ENCODE results near the gene KCTD19. TPM values are rescaled to one million over a fixed set of nuclear protein-coding genes. Genes with fewer than 3 reads are reported as not detected.

KCTD19 gene
- total RNA-seq, 2 experiments from 2014 or later, result not detected

- H3K9me3 ChIP-seq (ENCODE audit: control insufficient read depth in 1 of 2, insufficient read depth in 1 of 2, low read length in 2 of 2), result no peaks in the 10 kb centered on the region
- no peak overlapping the region for H3K4me3 ChIP-seq (ENCODE audit: low read length)
- ChIA-PET POLR2A (no interaction called here), CTCF (no interaction called here)
- no peaks in the 10 kb centered on the region for H3K4me1 ChIP-seq (ENCODE audit: insufficient read depth, low read length)
- H3K27me3 ChIP-seq (ENCODE audit: control insufficient read depth in 1 of 2, insufficient read depth in 2 of 2, low read length in 2 of 2), result peaks cover 7 to 12% of the 10 kb centered on the region in 2 experiments
- Mint-ChIP-seq H3K27ac (no peak overlapping the region), H3K36me3 (ENCODE audit: low read depth) (no peaks in the 10 kb centered on the region), H3K4me3 (no peak overlapping the region), H3K4me1 (ENCODE audit: low read depth) (no peaks in the 10 kb centered on the region), H3K9me3 (no peaks in the 10 kb centered on the region), H3K27me3 (peaks cover 12% of the 10 kb centered on the region)
- intact Hi-C loops (cut with DNase I, micrococcal nuclease), result no loop called here
- ATAC-seq (ENCODE audit: poor library complexity) (no peak), DNase-seq (peak in 1 of 14 experiments; percentile 6)
- H3K36me3 ChIP-seq (ENCODE audit: insufficient read depth, low read length), result no peaks in the 10 kb centered on the region
- H3K27ac ChIP-seq (ENCODE audit: low read depth in 1 of 2, low read length in 2 of 2), result no peak overlapping the region
- TF ChIP-seq, protein P1, sequence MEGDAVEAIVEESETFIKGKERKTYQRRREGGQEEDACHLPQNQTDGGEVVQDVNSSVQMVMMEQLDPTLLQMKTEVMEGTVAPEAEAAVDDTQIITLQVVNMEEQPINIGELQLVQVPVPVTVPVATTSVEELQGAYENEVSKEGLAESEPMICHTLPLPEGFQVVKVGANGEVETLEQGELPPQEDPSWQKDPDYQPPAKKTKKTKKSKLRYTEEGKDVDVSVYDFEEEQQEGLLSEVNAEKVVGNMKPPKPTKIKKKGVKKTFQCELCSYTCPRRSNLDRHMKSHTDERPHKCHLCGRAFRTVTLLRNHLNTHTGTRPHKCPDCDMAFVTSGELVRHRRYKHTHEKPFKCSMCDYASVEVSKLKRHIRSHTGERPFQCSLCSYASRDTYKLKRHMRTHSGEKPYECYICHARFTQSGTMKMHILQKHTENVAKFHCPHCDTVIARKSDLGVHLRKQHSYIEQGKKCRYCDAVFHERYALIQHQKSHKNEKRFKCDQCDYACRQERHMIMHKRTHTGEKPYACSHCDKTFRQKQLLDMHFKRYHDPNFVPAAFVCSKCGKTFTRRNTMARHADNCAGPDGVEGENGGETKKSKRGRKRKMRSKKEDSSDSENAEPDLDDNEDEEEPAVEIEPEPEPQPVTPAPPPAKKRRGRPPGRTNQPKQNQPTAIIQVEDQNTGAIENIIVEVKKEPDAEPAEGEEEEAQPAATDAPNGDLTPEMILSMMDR (IDR thresholded peaks at IDR 0.05), result no peak
Observed at GRCh38 chr16:67258161-67258835, 68.2 kb downstream of the KCTD19 start.

- Mint-ChIP-seq H3K27me3 (peaks cover 12% of the 10 kb centered on the region), H3K27ac (no peak overlapping the region), H3K4me1 (ENCODE audit: low read depth) (no peaks in the 10 kb centered on the region), H3K4me3 (no peak overlapping the region), H3K9me3 (no peaks in the 10 kb centered on the region), H3K36me3 (ENCODE audit: low read depth) (no peaks in the 10 kb centered on the region)
- DNase-seq (peak in 1 of 14 experiments; percentile 5), ATAC-seq (ENCODE audit: poor library complexity) (no peak)
- Histone ChIP-seq H3K9me3 (ENCODE audit: control insufficient read depth in 1 of 2, insufficient read depth in 1 of 2, low read length in 2 of 2) (no peaks in the 10 kb centered on the region), H3K27ac (ENCODE audit: low read depth in 1 of 2, low read length in 2 of 2) (no peak overlapping the region), H3K36me3 (ENCODE audit: insufficient read depth, low read length) (no peaks in the 10 kb centered on the region), H3K4me1 (ENCODE audit: insufficient read depth, low read length) (no peaks in the 10 kb centered on the region), H3K4me3 (ENCODE audit: low read length) (no peak overlapping the region), H3K27me3 (ENCODE audit: control insufficient read depth in 1 of 2, insufficient read depth in 2 of 2, low read length in 2 of 2) (peaks cover 5 to 7% of the 10 kb centered on the region in 2 experiments)
- TF ChIP-seq, protein P1 (IDR thresholded peaks at IDR 0.05), result no peak
- intact Hi-C loops (cut with DNase I, micrococcal nuclease), result no loop called here
- ChIA-PET CTCF (no interaction called here), POLR2A (no interaction called here)
Observed at GRCh38 chr16:67257486-67258160, 68.9 kb downstream of the KCTD19 start.

DNA sequence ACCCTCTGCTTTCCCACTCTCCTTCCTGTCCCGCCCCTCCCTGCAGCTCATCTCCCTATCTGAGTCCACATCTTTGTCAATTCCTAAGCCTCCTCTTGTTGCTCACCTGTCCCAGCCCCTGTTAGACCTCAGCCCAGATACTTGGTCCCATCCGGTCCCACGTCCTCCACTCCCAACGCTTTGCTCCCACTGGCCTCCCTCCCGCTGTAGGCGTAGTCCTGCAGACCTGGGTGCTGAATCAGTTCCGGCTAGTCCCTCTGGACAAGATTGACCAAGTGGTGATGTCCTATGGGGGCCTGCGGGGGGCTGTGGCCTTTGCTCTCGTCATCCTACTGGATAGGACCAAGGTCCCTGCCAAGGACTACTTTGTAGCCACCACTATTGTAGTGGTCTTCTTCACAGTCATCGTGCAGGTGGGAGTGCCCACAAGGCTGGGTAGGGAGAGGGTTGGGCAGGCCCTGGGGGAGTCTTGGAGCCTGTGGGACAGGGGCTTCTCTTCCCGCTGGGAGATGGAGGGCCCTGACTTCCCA lies 69.8 kb downstream of the KCTD19 start:
- no peaks in the 10 kb centered on the region for H3K9me3 ChIP-seq (ENCODE audit: control insufficient read depth in 1 of 2, insufficient read depth in 1 of 2, low read length in 2 of 2)
- H3K4me3 ChIP-seq (ENCODE audit: low read length), result no peak overlapping the region
- intact Hi-C loops (cut with DNase I, micrococcal nuclease), result no loop called here
- H3K4me1 ChIP-seq (ENCODE audit: insufficient read depth, low read length), result no peaks in the 10 kb centered on the region
- Mint-ChIP-seq H3K4me3 (no peak overlapping the region), H3K27ac (no peak overlapping the region), H3K36me3 (ENCODE audit: low read depth) (no peaks in the 10 kb centered on the region), H3K9me3 (no peaks in the 10 kb centered on the region), H3K27me3 (peaks cover 14% of the 10 kb centered on the region), H3K4me1 (ENCODE audit: low read depth) (no peaks in the 10 kb centered on the region)
- DNase-seq, result peak in 1 of 14 experiments; percentile 9
- H3K36me3 ChIP-seq (ENCODE audit: insufficient read depth, low read length), result no peaks in the 10 kb centered on the region
- H3K27me3 ChIP-seq (ENCODE audit: control insufficient read depth in 1 of 2, insufficient read depth in 2 of 2, low read length in 2 of 2), result peaks cover 0 to 7% of the 10 kb centered on the region in 2 experiments
- POLR2A ChIA-PET, result no interaction called here
- no peak for ATAC-seq (ENCODE audit: poor library complexity)
- CTCF ChIA-PET, result no interaction called here
- TF ChIP-seq, protein P1 (IDR thresholded peaks at IDR 0.05), result no peak
- H3K27ac ChIP-seq (ENCODE audit: low read depth in 1 of 2, low read length in 2 of 2), result no peak overlapping the region

Measured in CD4-positive, alpha-beta T cell (primary cell).